Measurements from ENCODE around the gene RPS19.

The RPS19 gene

GRCh38 chr19:41877916-41878905 lies 18.2 kb downstream of the RPS19 start:
- no peak for DNase-seq (ENCODE audit: extremely low read depth in 1 of 2, low read depth in 1 of 2)

GRCh38 chr19:41879080-41879479 lies 19.0 kb downstream of the RPS19 start:
- no peak for DNase-seq (ENCODE audit: extremely low read depth in 1 of 2, low read depth in 1 of 2)

- no peak for DNase-seq (ENCODE audit: extremely low read depth in 1 of 2, low read depth in 1 of 2)
These were observed 19.7 kb downstream of the RPS19 start for GRCh38 chr19:41879670-41880328.

- DNase-seq (ENCODE audit: extremely low read depth in 1 of 2, low read depth in 1 of 2) = no peak
These were observed 20.3 kb downstream of the RPS19 start for GRCh38 chr19:41880329-41880708.

- DNase-seq (ENCODE audit: extremely low read depth in 1 of 2, low read depth in 1 of 2) = no peak
These were observed 22.8 kb downstream of the RPS19 start, which contains the start of gene ARHGEF1 for GRCh38 chr19:41882568-41883462. Gene ARHGEF1, plus strand, starts transcription at chr19:41883184. Its CDS starts 4,899 bp downstream, at chr19:41888083.

- DNase-seq (ENCODE audit: extremely low read depth in 1 of 2, low read depth in 1 of 2) = no peak
These were observed 23.4 kb downstream of the RPS19 start for GRCh38 chr19:41883463-41883820.

GRCh38 chr19:41883821-41884733 lies 24.0 kb downstream of the RPS19 start:
- DNase-seq (ENCODE audit: extremely low read depth in 1 of 2, low read depth in 1 of 2) = peak; percentile 91

- peak; percentile 53 to 63 for DNase-seq (ENCODE audit: extremely low read depth in 1 of 2, low read depth in 1 of 2)
These were observed 27.0 kb downstream of the RPS19 start for GRCh38 chr19:41886761-41887710.

GRCh38 chr19:41887711-41888382 lies 27.8 kb downstream of the RPS19 start:
- peak; percentile 79 to 90 for DNase-seq (ENCODE audit: extremely low read depth in 1 of 2, low read depth in 1 of 2)

GRCh38 chr19:41888926-41889325 lies 28.9 kb downstream of the RPS19 start:
- DNase-seq (ENCODE audit: extremely low read depth in 1 of 2, low read depth in 1 of 2) = no peak

GRCh38 chr19:41889896-41890295 lies 29.8 kb downstream of the RPS19 start:
- no peak for DNase-seq (ENCODE audit: extremely low read depth in 1 of 2, low read depth in 1 of 2)

- no peak for DNase-seq (ENCODE audit: extremely low read depth in 1 of 2, low read depth in 1 of 2)
These were observed 30.9 kb downstream of the RPS19 start for GRCh38 chr19:41890936-41891335.

GRCh38 chr19:41892173-41892902 lies 32.3 kb downstream of the RPS19 start:
- no peak for DNase-seq (ENCODE audit: extremely low read depth in 1 of 2, low read depth in 1 of 2)

- no peak for DNase-seq (ENCODE audit: extremely low read depth in 1 of 2, low read depth in 1 of 2)
These were observed 33.8 kb downstream of the RPS19 start for GRCh38 chr19:41893899-41894298.

GRCh38 chr19:41894350-41894749 lies 34.3 kb downstream of the RPS19 start:
- DNase-seq (ENCODE audit: extremely low read depth in 1 of 2, low read depth in 1 of 2) = no peak

GRCh38 chr19:41895745-41896580 lies 35.9 kb downstream of the RPS19 start:
- no peak for DNase-seq (ENCODE audit: extremely low read depth in 1 of 2, low read depth in 1 of 2)

- no peak for DNase-seq (ENCODE audit: extremely low read depth in 1 of 2, low read depth in 1 of 2)
These were observed 36.5 kb downstream of the RPS19 start for GRCh38 chr19:41896581-41896942.
